ENCODE data around the gene SUDS3.
"Not testable (repeated sequence)": the region's sequence is repeated elsewhere in the genome, so short reads cannot be mapped to it uniquely, and the experiment has no call there.

SUDS3 gene

DNA sequence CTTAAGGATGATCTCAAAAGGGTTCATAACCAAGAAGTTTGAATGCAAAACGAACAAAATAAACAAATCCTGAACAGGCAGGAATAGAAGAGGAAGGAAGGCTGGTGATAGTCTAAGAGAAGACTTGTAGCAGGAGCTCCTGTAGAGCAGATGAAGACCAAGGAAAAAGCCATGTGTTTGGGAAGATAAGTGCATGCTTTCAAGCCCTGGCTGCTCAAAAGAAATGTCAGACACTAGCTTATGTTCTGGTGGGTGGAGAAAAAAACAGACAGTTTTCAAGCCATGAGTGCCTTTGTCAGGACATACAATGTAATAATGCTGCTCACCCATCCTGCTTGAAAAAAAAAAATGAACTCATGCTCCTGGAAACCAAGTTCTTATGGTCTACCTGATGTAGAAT, 31.0 kb upstream of the SUDS3 start:
- TF ChIP-seq CTCF (IDR thresholded peaks at IDR 0.05; ENCODE audit: low read depth, low read length, missing control alignments), result no peak
- DNase-seq (ENCODE audit: extremely low read depth, low read depth), result no peak
- H3K4me3 ChIP-seq (replicated peaks; ENCODE audit: low read depth, low read length), result no peak overlapping the region

GRCh38 chr12:118346895-118347294, 29.5 kb upstream of the SUDS3 start:
- DNase-seq (ENCODE audit: extremely low read depth, low read depth), result no peak
- H3K4me3 ChIP-seq (replicated peaks; ENCODE audit: low read depth, low read length), result no peak overlapping the region
- no peak for TF ChIP-seq CTCF (IDR thresholded peaks at IDR 0.05; ENCODE audit: low read depth, low read length, missing control alignments)

DNA sequence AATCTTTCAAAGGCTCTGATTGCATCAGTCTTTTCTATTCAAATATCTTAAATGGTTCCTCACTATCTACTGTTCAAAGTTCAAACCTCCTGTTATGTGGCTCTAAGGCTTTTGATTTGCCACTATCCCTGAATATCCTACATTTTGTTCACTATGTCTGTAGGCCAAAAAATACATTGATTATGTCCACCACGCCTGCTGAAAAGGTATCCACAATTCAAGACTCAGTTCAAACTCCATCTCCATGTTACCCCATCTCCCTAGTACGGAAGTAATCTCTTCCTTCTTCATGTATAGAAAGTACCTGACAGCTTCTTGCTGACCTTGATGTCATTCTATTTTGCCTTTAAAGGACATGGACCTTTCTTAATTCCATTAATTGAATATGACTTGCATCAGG, 28.4 kb upstream of the SUDS3 start:
- no peak for TF ChIP-seq CTCF (IDR thresholded peaks at IDR 0.05; ENCODE audit: low read depth, low read length, missing control alignments)
- no peak for DNase-seq (ENCODE audit: extremely low read depth, low read depth)
- H3K4me3 ChIP-seq (replicated peaks; ENCODE audit: low read depth, low read length), result no peak overlapping the region

DNA sequence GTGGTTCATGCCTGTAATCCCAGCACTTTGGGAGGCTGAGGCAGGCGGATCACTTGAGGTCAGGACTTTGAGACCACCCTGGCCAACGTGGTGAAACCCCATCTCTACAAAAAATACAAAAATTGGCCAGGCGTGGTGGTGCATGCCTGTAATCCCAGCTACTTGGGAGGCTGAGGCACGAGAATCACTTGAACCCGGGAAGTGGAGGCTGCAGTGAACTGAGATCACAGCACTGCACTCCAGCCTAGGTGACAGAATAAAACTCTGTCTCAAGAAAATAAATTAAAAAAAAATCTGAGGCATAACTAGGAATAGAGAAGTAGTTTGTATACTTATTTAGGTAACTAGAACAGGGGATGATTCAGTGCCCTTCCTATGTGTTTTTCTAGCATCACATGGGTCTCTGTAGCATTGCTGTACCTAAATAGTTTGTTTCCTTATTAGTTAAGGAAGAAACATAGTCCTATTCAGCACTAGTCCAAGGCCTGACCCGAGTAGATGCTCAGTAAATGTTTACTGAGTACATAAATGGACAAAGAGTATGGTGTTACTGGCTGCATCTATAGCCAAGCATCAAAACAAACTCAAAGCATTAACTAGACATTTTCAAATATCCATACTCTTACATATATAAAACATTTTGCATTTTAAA, 25.3 kb upstream of the SUDS3 start:
- H3K4me3 ChIP-seq (replicated peaks; ENCODE audit: low read depth, low read length), result no peak overlapping the region
- no peak for TF ChIP-seq CTCF (IDR thresholded peaks at IDR 0.05; ENCODE audit: low read depth, low read length, missing control alignments)
- DNase-seq (ENCODE audit: extremely low read depth, low read depth), result no peak

GRCh38 chr12:118353721-118354120, 22.6 kb upstream of the SUDS3 start:
- no peak overlapping the region for H3K4me3 ChIP-seq (replicated peaks; ENCODE audit: low read depth, low read length)
- TF ChIP-seq CTCF (IDR thresholded peaks at IDR 0.05; ENCODE audit: low read depth, low read length, missing control alignments), result no peak
- no peak for DNase-seq (ENCODE audit: extremely low read depth, low read depth)

DNA sequence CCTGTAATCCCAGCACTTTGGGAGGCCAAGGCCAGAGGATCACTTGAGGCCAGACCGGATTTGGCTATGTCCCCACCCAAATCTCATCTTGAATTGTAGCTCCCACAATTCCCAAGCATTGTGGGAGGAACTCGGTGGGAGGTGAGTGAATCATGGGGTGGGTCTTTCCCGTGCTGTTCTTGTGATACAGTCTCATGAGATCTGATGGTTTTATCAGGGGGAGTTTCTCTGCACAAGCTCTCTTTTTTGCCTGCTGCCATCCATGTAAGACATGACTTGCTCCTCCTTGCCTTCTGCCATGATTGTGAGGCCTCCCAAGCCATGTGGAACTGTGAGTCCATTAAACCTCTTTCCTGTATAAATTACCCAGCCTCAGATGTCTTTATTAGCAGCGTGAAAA, 21.9 kb upstream of the SUDS3 start:
- H3K4me3 ChIP-seq (replicated peaks; ENCODE audit: low read depth, low read length); DNase-seq (ENCODE audit: extremely low read depth, low read depth): not testable (repeated sequence)

GRCh38 chr12:118354903-118355302, 21.5 kb upstream of the SUDS3 start:
- TF ChIP-seq CTCF (IDR thresholded peaks at IDR 0.05; ENCODE audit: low read depth, low read length, missing control alignments), result no peak
- no peak for DNase-seq (ENCODE audit: extremely low read depth, low read depth)
- H3K4me3 ChIP-seq (replicated peaks; ENCODE audit: low read depth, low read length), result no peak overlapping the region
